PC-3 (cell line): ENCODE results near the gene ZFHX3. TPM values are rescaled to one million over a fixed set of nuclear protein-coding genes. Genes with fewer than 3 reads are reported as not detected.

ENCODE experiments used
- ATAC-seq: fragments of 200-7000 bp; cut with Tn5 transposase; 2 replicates; pipeline ENCODE4 v1.9.1; 2020; ENCODE audit warnings: mild to moderate bottlenecking, moderate library complexity
- BruUV-seq: library from RNA; stranded (reverse); fragments of 400-500 nt; replicated peaks from 2 replicates; lab custom pipeline; 2021; lab: Mats Ljungman, UMichigan
- CTCF ChIA-PET: fragments of 300-600 bp; sonication (Branson Sonifier 250); formaldehyde crosslinking; loops from one replicate; lab custom pipeline; 2022; ENCODE audit warnings: antibody characterized with exemption; lab: Charles Lee
- POLR2A ChIA-PET: fragments of 300-600 bp; sonication (Branson Sonifier 250); formaldehyde crosslinking; loops from one replicate; lab custom pipeline; 2022; ENCODE audit warnings: antibody characterized with exemption; ENCODE audit not compliant: unreplicated experiment; lab: Charles Lee
- DNase-seq: peaks from one replicate; pipeline ENCODE4 v3.0.0-alpha.2; 2015
- H2AFZ ChIP-seq: fragments of 300-600 bp; sonication (generic); 2 replicates; pipeline ENCODE4 v1.6.0; 2016; ENCODE audit warnings: antibody characterized with exemption, low read length
- H3F3A ChIP-seq: fragments of 300-600 bp; sonication (generic); one replicate; pipeline ENCODE4 v1.6.0; 2017; ENCODE audit warnings: antibody characterized with exemption, low read length, control low read depth, mild to moderate bottlenecking; ENCODE audit not compliant: unreplicated experiment
- H3K27ac ChIP-seq: fragments of 300-600 bp; sonication (generic); 2 replicates; pipeline ENCODE4 v1.5.1; 2016; ENCODE audit warnings: mild to moderate bottlenecking, low read length
- H3K27me3 ChIP-seq: fragments of 300-600 bp; sonication (generic); 2 replicates; pipeline ENCODE4 v1.6.1; 2016; ENCODE audit warnings: low read length, mixed read lengths
- H3K36me3 ChIP-seq: fragments of 300-600 bp; sonication (generic); 2 replicates; pipeline ENCODE4 v1.6.1; 2016; ENCODE audit warnings: low read depth, mixed run types, low read length, mixed read lengths
- H3K4me1 ChIP-seq: fragments of 300-600 bp; sonication (generic); 2 replicates; pipeline ENCODE4 v1.5.1; 2016; ENCODE audit warnings: low read length; ENCODE audit not compliant: insufficient read depth
- H3K4me2 ChIP-seq: fragments of 300-600 bp; sonication (generic); 2 replicates; pipeline ENCODE4 v1.6.0; 2016; ENCODE audit warnings: low read length
- H3K4me3 ChIP-seq: fragments of 300-600 bp; sonication (generic); 2 replicates; pipeline ENCODE4 v1.5.1; 2016; ENCODE audit warnings: mild to moderate bottlenecking, low read length, mixed read lengths
- H3K79me2 ChIP-seq: fragments of 300-600 bp; sonication (generic); 2 replicates; pipeline ENCODE4 v1.6.1; 2017; ENCODE audit warnings: low read length, mixed read lengths
- H3K9ac ChIP-seq: fragments of 300-600 bp; sonication (generic); 2 replicates; pipeline ENCODE4 v1.6.0; 2016; ENCODE audit warnings: mild to moderate bottlenecking, low read length
- H3K9me2 ChIP-seq: fragments of 300-600 bp; sonication (generic); replicated peaks from 2 replicates; pipeline ENCODE4 v1.6.1; 2016; ENCODE audit warnings: mixed run types, low read length, mixed read lengths
- H3K9me3 ChIP-seq: fragments of 300-600 bp; sonication (generic); 2 replicates; pipeline ENCODE4 v1.6.1; 2016; ENCODE audit warnings: low read length, mixed read lengths
- H4K20me1 ChIP-seq: fragments of 300-600 bp; sonication (generic); 2 replicates; pipeline ENCODE4 v1.6.1; 2016; ENCODE audit warnings: low read length, mixed read lengths
- CTCF ChIP-seq: fragments of 300-600 bp; sonication (generic); conservative IDR thresholded peaks from 2 replicates; pipeline ENCODE4 v1.5.1; 2017; ENCODE audit warnings: antibody characterized with exemption, low read depth, mild to moderate bottlenecking, low read length
- EZH2 ChIP-seq: fragments of 300-600 bp; sonication (generic); IDR thresholded peaks from one replicate; pipeline ENCODE4 v1.6.1; 2017; ENCODE audit warnings: antibody characterized with exemption, mild to moderate bottlenecking, low read length; ENCODE audit not compliant: unreplicated experiment
- EZH2phosphoT487 ChIP-seq: fragments of 300-600 bp; sonication (generic); IDR thresholded peaks from 2 replicates; pipeline ENCODE4 v1.6.1; 2018; ENCODE audit warnings: mild to moderate bottlenecking, antibody characterized with exemption, low read length, borderline replicate concordance
- intact Hi-C: fragments of 100-400 bp; cut with micrococcal nuclease; formaldehyde crosslinking; loops from 2 replicates; pipeline ENCODE4 v1.9.0; 2023
- total RNA-seq: library from RNA; depleted of rRNA; stranded (reverse); fragments of >200 nt; gene quantifications from 2 replicates; pipeline ENCODE4 v1.2.3, GENCODE V29; 2014

The ZFHX3 gene
- total RNA-seq, 1 experiment from 2014 or later, result 3.5 TPM

- ChIA-PET POLR2A (no interaction called here), CTCF (no interaction called here)
- Histone ChIP-seq H3K4me3 (no peak overlapping the region), H4K20me1 (no peaks in the 10 kb centered on the region), H3K9me3 (no peaks in the 10 kb centered on the region), H3K4me2 (no peak overlapping the region), H3K27me3 (no peaks in the 10 kb centered on the region), H3K36me3 (no peaks in the 10 kb centered on the region; the same call in 1 of the 2 replicates), H3K4me1 (peaks cover 8% of the 10 kb centered on the region), H3K9me2 (no peaks in the 10 kb centered on the region), H3K9ac (no peak overlapping the region), H2AFZ (no peak overlapping the region), H3K27ac (no peak overlapping the region), H3F3A (no peaks in the 10 kb centered on the region), H3K79me2 (no peaks in the 10 kb centered on the region)
- no peak for TF ChIP-seq EZH2phosphoT487
- no peak for TF ChIP-seq CTCF
- TF ChIP-seq EZH2, result no peak
- ATAC-seq (no peak), DNase-seq (no peak)
- no TSS peak for BruUV-seq
- intact Hi-C loops, result loop anchor here (5.0 to 10.0 kb wide), 2 partner anchors 122 to 285 kb away; no protein-coding TSS in a partner anchor
Observed at GRCh38 chr16:72789465-72789864, 258.5 kb downstream of the ZFHX3 start.

GRCh38 chr16:72788269-72788809 is 259.6 kb downstream of the ZFHX3 start:
- no peak for TF ChIP-seq EZH2
- no peak for TF ChIP-seq CTCF
- TF ChIP-seq EZH2phosphoT487, result no peak
- DNase-seq, result no peak
- Histone ChIP-seq H3K9me2 (no peaks in the 10 kb centered on the region), H3K9ac (no peak overlapping the region), H2AFZ (no peak overlapping the region), H3K79me2 (no peaks in the 10 kb centered on the region), H3K4me3 (no peak overlapping the region), H4K20me1 (no peaks in the 10 kb centered on the region), H3K27me3 (no peaks in the 10 kb centered on the region), H3K27ac (no peak overlapping the region), H3K4me2 (no peak overlapping the region), H3K36me3 (no peaks in the 10 kb centered on the region), H3K9me3 (no peaks in the 10 kb centered on the region), H3F3A (no peaks in the 10 kb centered on the region), H3K4me1 (peaks cover 17% of the 10 kb centered on the region)
- POLR2A ChIA-PET, result no interaction called here
- BruUV-seq, result no TSS peak
- CTCF ChIA-PET, result no interaction called here
- intact Hi-C loops, result loop anchor here (5.0 to 10.0 kb wide), 2 partner anchors 121 to 284 kb away; no protein-coding TSS in a partner anchor
- ATAC-seq, result no peak
